NCI-H2029 (cell line): Measurements from ENCODE around the gene ICAM5.
A peak's percentile ranks its signal among the peaks of the same experiment; 100 is the strongest.
"Not testable (repeated sequence)": the region's sequence is repeated elsewhere in the genome, so short reads cannot be mapped to it uniquely, and the experiment has no call there.

Experiments
- DNase-seq: peaks from one replicate; lab custom pipeline; 2025; lab: John Stamatoyannopoulos, UW

The ICAM5 gene

DNA sequence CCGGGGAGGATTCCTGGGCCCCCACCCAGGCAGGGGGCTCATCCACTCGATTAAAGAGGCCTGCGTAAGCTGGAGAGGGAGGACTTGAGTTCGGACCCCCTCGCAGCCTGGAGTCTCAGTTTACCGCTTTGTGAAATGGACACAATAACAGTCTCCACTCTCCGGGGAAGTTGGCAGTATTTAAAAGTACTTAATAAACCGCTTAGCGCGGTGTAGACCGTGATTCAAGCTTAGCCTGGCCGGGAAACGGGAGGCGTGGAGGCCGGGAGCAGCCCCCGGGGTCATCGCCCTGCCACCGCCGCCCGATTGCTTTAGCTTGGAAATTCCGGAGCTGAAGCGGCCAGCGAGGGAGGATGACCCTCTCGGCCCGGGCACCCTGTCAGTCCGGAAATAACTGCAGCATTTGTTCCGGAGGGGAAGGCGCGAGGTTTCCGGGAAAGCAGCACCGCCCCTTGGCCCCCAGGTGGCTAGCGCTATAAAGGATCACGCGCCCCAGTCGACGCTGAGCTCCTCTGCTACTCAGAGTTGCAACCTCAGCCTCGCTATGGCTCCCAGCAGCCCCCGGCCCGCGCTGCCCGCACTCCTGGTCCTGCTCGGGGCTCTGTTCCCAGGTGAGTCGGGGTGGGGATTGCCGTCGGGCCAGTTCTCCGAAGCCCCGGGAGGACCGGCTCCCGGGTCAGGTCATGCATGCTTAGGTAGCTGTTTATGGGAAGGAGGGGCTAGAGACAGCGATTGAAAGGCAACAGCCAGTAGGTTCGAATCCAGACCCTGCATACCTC is 18.9 kb upstream of the ICAM5 start, which contains the start of gene ICAM1:
Gene ICAM1 (plus strand): TSS at position 505 of the 779 bp plus-strand sequence. CDS start 40 bp downstream, at position 545.
- peak; percentile 22 for DNase-seq

DNA sequence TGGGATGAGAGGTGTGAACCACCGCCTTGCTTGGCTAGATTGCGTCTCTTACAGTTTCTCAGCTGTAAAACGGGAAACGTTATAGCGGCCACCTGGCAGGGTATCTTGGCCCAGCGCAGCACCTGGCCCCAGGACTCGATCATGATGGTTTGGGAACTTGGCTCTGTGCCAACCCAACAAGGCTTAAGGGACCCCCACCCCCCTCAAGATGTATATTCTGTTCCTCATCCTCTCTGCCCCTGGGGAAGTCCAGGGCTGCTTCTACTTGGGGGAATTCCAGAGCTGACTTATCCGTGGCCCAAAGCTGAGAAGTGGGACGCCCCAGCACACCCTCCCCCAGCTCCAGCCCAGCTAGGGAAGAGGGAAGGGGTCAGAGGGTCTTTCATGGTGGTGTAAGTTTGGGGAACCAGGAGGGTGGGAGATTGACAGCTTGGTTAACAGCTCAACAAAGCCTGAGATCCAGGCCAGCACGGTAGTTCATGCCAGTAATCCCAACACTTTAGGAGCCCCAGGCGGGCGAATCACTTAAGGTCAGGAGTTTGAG is 18.1 kb upstream of the ICAM5 start:
- no peak for DNase-seq

DNA sequence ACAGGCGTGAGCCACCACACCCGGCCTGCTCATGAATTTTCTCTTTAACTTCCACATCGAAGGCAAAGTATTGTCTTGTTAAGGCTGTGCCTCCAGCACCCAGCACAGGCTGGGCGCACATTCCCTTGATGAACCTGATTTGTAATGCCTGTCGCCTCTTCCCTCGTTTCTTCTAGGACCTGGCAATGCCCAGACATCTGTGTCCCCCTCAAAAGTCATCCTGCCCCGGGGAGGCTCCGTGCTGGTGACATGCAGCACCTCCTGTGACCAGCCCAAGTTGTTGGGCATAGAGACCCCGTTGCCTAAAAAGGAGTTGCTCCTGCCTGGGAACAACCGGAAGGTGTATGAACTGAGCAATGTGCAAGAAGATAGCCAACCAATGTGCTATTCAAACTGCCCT is 15.2 kb upstream of the ICAM5 start:
- DNase-seq, result no peak

DNA sequence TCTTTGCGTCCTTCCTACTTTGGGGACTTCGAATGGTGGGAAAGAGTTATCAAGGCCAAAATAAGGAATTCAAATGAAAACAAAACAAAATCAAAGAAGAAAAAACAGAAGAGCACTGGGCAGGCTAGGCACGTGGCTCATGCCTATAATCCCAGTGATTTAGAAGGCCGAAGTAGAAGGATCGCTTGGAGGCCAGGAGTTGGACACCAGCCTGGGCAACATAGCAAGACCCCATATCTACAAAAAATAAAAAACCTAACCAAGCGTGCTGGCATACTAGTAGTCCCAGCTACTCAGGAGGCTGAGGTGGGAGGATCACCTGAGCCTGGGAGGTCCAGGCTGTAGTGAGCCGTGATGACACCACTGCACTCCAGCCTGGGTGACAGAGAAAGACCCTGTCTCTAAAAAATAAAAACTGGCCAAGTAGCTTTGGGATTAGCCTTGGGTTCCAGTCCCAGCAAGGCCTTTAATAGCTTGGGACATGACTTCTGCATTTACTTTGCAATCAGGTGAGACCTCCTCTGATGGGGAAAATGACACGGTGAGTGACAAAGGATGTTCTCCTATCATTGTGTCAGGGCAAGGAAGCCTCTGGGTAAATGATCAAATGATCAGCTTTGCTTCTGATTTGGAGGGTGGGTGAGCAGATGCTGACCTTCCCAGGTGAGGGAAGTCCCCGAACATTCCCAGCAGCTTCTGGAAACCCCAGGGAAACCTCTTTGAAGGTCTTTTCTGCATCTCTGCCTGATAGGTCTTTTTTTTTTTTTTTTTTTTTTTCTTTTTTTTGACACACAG is 11.8 kb upstream of the ICAM5 start:
- DNase-seq, result no peak

DNA sequence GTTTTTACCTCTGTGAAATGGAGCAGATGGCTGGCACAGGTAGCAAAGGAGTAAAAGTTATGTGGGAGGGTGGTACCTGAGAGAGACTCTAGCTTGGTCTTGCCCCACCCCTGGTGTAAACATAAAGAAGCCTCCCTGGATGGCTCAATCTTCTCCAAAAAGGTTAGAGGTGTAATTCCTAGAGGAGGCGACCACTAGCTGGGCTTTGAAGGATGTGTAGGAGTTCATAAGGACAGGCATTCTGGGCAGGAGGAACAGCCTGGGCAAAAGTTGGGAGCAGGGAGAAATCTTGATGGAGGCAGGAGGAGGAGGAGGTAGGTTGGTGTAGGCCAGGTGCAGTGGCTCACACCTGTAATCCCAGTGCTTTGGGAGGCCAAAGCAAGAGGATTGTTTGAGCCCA is 10.8 kb upstream of the ICAM5 start:
- no peak for DNase-seq

DNA sequence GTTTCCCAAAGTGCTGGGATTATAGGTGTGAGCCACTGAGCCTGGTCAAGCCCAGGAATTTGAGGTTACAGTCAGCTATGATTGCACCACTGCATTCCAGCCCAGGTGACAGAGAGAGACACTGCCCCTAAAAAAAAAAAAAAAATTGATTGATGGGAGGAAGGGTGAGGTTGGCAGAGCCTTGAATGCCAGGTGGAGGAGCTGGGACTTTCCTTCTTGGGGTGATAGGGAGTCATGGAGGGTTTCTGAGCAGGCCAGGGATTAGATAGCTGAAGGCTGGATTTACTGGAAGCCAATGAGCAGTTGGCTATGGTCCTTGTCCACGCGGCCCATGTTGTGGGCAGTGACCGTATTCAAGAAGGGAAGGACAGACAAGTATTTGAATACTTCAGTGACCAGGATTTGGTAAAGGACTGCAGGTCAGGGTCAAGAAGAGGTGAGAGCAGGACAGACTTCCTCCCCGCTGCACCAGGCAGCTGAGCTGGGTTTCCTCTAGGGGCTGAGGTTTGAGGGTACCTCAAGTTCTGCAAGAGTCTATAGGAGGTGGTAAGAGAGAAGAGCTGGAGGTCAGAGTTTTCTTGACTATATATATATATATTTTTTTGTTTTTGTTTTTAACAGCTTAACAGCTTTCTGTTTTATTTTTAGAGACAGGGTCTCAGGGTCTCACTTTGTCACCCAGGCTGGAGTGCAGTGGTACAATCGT is 9.9 kb upstream of the ICAM5 start:
- DNase-seq, result no peak

DNA sequence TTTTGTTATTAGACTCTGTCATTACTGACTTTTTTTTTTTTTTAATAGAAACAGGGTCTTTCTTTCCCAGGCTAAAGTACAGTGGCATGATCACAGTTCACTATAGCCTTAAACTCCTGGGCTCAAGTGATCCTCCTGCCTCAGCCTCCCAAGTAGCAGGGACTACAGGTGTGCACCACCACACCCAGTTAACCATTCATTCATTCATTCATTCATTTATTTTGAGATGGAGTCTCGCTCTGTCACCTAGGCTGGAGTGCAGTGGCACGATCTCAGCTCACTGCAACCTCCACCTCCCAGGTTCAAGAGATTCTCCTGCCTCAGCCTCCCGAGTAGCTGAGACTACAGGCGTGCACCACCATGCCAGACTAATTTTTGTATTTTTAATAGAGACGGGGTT is 7.7 kb upstream of the ICAM5 start:
- DNase-seq, result not testable (repeated sequence)

DNA sequence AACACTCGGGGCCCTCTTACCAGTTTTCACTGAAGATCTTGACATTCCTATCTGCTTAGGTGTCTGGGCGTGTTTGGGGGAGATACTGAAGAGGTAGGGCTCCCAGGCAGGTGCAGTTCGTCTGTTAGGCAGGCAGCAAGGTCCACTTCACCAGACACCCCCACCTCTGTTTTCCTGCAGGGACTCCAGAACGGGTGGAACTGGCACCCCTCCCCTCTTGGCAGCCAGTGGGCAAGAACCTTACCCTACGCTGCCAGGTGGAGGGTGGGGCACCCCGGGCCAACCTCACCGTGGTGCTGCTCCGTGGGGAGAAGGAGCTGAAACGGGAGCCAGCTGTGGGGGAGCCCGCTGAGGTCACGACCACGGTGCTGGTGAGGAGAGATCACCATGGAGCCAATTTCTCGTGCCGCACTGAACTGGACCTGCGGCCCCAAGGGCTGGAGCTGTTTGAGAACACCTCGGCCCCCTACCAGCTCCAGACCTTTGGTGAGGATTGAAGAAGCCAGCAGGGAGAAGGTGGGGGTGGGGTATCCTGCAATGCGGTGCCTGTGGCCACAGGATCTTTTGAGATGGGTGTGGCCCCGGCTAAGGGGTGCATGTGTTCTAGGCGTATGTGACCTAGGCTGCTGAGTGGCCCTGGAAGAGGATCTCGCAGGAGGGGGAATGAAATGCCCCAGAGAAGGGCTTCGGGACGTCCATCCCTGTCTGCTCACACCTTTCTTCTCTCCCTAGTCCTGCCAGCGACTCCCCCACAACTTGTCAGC is 6.3 kb upstream of the ICAM5 start:
- no peak for DNase-seq

DNA sequence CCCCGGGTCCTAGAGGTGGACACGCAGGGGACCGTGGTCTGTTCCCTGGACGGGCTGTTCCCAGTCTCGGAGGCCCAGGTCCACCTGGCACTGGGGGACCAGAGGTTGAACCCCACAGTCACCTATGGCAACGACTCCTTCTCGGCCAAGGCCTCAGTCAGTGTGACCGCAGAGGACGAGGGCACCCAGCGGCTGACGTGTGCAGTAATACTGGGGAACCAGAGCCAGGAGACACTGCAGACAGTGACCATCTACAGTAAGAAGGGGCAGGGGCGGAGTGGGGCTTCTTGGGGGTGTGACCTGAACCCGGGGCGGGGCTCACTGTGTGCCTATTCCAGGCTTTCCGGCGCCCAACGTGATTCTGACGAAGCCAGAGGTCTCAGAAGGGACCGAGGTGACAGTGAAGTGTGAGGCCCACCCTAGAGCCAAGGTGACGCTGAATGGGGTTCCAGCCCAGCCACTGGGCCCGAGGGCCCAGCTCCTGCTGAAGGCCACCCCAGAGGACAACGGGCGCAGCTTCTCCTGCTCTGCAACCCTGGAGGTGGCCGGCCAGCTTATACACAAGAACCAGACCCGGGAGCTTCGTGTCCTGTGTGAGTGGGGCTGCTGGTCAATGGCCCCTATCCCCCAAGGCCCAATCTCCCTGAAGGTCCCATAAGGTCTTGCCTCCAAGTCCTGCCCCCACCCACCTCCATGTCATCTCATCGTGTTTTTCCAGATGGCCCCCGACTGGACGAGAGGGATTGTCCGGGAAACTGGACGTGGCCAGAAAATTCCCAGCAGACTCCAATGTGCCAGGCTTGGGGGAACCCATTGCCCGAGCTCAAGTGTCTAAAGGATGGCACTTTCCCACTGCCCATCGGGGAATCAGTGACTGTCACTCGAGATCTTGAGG is 5.4 kb upstream of the ICAM5 start:
- DNase-seq, result no peak

DNA sequence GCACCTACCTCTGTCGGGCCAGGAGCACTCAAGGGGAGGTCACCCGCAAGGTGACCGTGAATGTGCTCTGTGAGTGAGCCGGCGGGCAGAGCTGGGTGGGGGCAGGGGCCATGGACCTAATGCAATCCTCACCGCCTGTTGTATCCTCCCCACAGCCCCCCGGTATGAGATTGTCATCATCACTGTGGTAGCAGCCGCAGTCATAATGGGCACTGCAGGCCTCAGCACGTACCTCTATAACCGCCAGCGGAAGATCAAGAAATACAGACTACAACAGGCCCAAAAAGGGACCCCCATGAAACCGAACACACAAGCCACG is 4.8 kb upstream of the ICAM5 start:
- no peak for DNase-seq

DNA sequence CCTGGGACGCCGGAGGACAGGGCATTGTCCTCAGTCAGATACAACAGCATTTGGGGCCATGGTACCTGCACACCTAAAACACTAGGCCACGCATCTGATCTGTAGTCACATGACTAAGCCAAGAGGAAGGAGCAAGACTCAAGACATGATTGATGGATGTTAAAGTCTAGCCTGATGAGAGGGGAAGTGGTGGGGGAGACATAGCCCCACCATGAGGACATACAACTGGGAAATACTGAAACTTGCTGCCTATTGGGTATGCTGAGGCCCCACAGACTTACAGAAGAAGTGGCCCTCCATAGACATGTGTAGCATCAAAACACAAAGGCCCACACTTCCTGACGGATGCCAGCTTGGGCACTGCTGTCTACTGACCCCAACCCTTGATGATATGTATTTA is 4.4 kb upstream of the ICAM5 start:
- DNase-seq, result no peak

DNA sequence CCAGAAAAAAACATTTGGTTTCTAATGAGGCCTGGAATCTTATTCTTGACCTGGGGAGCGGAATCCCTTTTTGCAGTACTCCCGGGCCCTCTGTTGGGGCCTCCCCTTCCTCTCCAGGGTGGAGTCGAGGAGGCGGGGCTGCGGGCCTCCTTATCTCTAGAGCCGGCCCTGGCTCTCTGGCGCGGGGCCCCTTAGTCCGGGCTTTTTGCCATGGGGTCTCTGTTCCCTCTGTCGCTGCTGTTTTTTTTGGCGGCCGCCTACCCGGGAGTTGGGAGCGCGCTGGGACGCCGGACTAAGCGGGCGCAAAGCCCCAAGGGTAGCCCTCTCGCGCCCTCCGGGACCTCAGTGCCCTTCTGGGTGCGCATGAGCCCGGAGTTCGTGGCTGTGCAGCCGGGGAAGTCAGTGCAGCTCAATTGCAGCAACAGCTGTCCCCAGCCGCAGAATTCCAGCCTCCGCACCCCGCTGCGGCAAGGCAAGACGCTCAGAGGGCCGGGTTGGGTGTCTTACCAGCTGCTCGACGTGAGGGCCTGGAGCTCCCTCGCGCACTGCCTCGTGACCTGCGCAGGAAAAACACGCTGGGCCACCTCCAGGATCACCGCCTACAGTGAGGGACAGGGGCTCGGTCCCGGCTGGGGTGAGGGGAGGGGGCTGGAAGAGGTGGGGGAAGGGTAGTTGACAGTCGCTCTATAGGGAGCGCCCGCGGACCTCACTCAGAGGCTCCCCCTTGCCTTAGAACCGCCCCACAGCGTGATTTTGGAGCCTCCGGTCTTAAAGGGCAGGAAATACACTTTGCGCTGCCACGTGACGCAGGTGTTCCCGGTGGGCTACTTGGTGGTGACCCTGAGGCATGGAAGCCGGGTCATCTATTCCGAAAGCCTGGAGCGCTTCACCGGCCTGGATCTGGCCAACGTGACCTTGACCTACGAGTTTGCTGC is 2.7 kb upstream of the ICAM5 start, which contains the start of gene ICAM4:
Gene ICAM4 (plus strand): TSS at position 153 of the 935 bp plus-strand sequence. CDS start 58 bp downstream, at position 211.
- DNase-seq, result no peak

DNA sequence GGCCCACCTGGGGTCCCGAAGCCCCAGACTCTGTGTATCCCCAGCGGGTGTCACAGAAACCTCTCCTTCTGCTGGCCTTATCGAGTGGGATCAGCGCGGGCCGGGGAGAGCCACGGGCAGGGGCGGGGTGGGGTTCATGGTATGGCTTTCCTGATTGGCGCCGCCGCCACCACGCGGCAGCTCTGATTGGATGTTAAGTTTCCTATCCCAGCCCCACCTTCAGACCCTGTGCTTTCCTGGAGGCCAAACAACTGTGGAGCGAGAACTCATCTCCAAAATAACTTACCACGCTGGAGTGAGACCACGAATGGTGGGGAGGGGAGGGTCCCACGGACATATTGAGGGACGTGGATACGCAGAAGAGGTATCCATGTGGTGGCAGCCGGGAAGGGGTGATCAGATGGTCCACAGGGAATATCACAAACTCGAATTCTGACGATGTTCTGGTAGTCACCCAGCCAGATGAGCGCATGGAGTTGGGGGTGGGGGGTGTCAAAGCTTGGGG is 1.0 kb upstream of the ICAM5 start:
- DNase-seq, result no peak

DNA sequence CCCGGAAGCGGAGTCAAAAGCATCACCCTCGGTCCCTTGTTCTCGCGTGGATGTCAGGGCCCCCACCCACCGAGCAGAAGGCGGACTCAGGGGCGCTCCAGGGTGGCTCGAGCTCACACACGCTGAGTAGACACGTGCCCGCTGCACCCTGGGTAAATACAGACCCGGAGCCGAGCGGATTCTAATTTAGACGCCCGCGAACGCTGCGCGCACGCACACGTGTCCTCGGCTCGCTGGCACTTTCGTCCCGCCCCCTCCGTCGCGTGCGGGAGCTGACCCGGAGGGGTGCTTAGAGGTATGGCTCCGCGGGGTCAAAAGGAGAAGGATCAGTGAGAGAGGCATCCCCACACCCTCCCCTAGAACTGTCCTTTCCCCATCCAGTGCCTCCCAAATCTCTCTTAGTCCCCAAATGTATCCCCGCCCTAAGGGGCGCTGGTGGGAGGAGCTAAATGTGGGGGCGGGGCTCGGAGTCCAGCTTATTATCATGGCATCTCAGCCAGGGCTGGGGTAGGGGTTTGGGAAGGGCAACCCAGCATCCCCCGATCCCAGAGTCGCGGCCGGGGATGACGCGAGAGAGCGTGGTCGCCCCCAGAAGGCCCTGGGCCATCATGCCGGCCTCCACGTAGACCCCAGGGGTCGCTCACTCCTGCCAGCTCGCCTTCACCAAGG is 451 bp upstream of the ICAM5 start:
- no peak for DNase-seq

DNA sequence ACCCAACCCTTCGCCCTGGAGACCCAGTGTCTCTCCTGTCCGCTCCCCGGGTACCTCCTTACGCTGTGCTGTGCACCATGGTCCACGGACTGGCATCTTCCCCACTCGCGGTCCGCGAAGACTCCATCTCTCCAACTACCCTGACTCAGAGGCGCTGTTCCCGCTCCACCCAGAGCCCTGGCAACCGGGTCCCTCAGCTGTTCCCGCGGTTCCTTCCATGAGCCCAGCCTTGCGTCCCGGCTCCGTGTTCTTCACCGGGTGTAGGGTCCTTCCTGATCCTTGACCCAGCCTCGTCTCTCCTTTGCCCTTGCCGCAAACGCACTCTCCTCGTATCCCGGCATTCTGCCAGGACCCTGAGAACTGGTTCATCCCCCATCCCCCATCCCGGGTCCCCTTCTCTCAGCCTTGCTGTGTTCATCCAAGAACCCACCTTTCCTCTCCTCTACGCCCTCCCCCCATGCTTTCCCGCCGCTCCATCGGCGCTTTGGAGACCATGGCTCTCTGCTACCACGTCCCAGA is 664 bp downstream of the ICAM5 start:
- DNase-seq, result no peak

DNA sequence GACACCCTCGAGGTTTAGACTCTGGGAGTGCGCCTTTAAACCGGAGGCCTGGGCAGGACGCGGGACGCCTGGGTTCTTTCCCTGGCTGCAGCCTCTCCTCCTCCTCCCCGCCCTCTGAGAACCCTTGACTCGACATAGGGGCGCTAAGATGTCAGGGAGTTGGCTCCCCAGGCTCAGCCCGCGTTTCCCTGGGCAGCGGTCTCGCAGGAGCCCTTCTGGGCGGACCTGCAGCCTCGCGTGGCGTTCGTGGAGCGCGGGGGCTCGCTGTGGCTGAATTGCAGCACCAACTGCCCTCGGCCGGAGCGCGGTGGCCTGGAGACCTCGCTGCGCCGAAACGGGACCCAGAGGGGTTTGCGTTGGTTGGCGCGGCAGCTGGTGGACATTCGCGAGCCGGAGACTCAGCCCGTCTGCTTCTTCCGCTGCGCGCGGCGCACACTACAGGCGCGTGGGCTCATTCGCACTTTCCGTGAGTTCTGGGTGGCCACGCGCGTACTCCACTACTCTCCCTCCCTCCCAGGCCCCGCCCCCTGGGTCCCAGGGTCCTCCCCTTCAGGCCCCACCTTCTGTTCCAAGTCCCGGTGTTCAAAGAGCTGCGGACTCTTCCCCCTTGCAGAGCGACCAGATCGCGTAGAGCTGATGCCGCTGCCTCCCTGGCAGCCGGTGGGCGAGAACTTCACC is 1.3 kb downstream of the ICAM5 start:
- no peak for DNase-seq

DNA sequence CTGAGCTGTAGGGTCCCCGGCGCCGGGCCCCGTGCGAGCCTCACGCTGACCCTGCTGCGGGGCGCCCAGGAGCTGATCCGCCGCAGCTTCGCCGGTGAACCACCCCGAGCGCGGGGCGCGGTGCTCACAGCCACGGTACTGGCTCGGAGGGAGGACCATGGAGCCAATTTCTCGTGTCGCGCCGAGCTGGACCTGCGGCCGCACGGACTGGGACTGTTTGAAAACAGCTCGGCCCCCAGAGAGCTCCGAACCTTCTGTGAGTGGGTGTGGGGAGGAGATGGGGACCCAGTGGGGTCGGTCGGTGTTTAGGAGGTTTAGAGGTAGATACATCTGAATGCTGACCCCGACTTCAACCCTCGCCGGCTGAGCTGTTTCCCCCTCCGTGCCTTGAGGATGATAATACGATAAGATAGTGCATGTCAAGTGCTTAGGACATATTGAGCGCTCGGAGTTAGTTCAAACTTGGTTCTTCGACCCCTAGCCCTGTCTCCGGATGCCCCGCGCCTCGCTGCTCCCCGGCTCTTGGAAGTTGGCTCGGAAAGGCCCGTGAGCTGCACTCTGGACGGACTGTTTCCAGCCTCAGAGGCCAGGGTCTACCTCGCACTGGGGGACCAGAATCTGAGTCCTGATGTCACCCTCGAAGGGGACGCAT is 1.9 kb downstream of the ICAM5 start:
- no peak for DNase-seq
